Gastrocnemius medialis (tissue), 4 donors: ENCODE results near the gene RIC8B. TPM values are rescaled to one million over a fixed set of nuclear protein-coding genes. Genes with fewer than 3 reads are reported as not detected.

Experiments
- ATAC-seq, 2 donors: fragments of 150-250 bp; one replicate each; pipeline ENCODE4 v1.9.1; 2016
- DNase-seq, 2 donors: peaks; one replicate each; pipeline ENCODE4 v3.0.0-alpha.2; 2019
- H3K27ac ChIP-seq, 4 donors: fragments of 200-600 bp; sonication (generic); 1 replicate in 1 of 4; 2 replicates in 3 of 4; pipeline ENCODE4 v1.5.1; 2016 to 2018; ENCODE audit warnings: mild to moderate bottlenecking in 2 of 4, moderate library complexity in 1 of 4
- H3K27me3 ChIP-seq, 3 donors: fragments of 200-600 bp; sonication (generic) in 2 of 3; 1 replicate in 1 of 3; 2 replicates in 2 of 3; pipeline versions ENCODE4 v1.5.1 to v1.6.0; 2016 to 2019; ENCODE audit warnings: mild to moderate bottlenecking in 1 of 3, moderate library complexity in 1 of 3
- H3K36me3 ChIP-seq, 2 donors: fragments of 200-600 bp; sonication (generic) in 1 of 2; one replicate each; pipeline ENCODE4 v1.5.1; 2017 to 2018
- H3K4me1 ChIP-seq, 2 donors: fragments of 200-600 bp; sonication (generic) in 1 of 2; one replicate each; pipeline ENCODE4 v1.5.1; 2016 to 2017; ENCODE audit warnings: mild to moderate bottlenecking in 2 of 2
- H3K4me3 ChIP-seq, 4 donors: fragments of 200-600 bp; sonication (generic) in 3 of 4; 1 replicate in 1 of 4; 2 replicates in 3 of 4; pipeline ENCODE4 v1.5.1; 2016 to 2019; ENCODE audit warnings: mild to moderate bottlenecking in 2 of 4
- H3K9me3 ChIP-seq, 3 donors: fragments of 200-600 bp; sonication (generic) in 2 of 3; 1 replicate in 1 of 3; 2 replicates in 2 of 3; pipeline ENCODE4 v1.5.1; 2016 to 2019
- POLR2A ChIP-seq, 2 donors: fragments of 450-650 bp; IDR thresholded peaks; one replicate each; pipeline ENCODE4 v1.6.1; 2017; ENCODE audit warnings: antibody characterized with exemption in 2 of 2, mild to moderate bottlenecking in 2 of 2, moderate library complexity in 2 of 2
- in situ Hi-C, 4 donors: fragments of 200-750 bp; cut with MboI; loops; one replicate each; pipeline versions ENCODE4 v1.15.0 to v1.8.0; 2017; ENCODE audit warnings: low sequenced_read_pairs in 4 of 4
- intact Hi-C: fragments of 100-400 bp; cut with DNase I; formaldehyde crosslinking; loops from one replicate; pipeline ENCODE4 v1.15.1; 2023; ENCODE audit warnings: low total_unique reads
- total RNA-seq, 4 donors: library from RNA; depleted of rRNA; stranded (reverse); fragments of >200 nt; gene quantifications; one replicate each; pipeline versions ENCODE4 v1.1.0 to v1.2.3, GENCODE V29; 2016
- TF ChIP-seq, protein P1 (sequence below), 5 experiments: fragments of 450-650 bp in 3 of 5; fragments of 200-600 bp in 2 of 5; sonication (generic) in 2 of 5; IDR thresholded peaks in 4 of 5; conservative IDR thresholded peaks in 1 of 5; 1 replicate in 4 of 5; 2 replicates in 1 of 5; pipeline ENCODE4 v1.5.1; 2016 to 2019; ENCODE audit warnings: antibody characterized with exemption in 5 of 5, mild to moderate bottlenecking in 3 of 5, moderate library complexity in 3 of 5

Gene RIC8B
- total RNA-seq, 4 donors from 2014 or later: 6.1 to 16.0 (median 10.0) TPM

- no peak for TF ChIP-seq POLR2A (IDR thresholded peaks at IDR 0.05)
- TF ChIP-seq, protein P1, sequence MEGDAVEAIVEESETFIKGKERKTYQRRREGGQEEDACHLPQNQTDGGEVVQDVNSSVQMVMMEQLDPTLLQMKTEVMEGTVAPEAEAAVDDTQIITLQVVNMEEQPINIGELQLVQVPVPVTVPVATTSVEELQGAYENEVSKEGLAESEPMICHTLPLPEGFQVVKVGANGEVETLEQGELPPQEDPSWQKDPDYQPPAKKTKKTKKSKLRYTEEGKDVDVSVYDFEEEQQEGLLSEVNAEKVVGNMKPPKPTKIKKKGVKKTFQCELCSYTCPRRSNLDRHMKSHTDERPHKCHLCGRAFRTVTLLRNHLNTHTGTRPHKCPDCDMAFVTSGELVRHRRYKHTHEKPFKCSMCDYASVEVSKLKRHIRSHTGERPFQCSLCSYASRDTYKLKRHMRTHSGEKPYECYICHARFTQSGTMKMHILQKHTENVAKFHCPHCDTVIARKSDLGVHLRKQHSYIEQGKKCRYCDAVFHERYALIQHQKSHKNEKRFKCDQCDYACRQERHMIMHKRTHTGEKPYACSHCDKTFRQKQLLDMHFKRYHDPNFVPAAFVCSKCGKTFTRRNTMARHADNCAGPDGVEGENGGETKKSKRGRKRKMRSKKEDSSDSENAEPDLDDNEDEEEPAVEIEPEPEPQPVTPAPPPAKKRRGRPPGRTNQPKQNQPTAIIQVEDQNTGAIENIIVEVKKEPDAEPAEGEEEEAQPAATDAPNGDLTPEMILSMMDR (IDR thresholded peaks at IDR 0.05 in 4 of 5, conservative IDR thresholded peaks at IDR 0.05 in 1 of 5): no peak
- ATAC-seq (no peak), DNase-seq (no peak)
- Histone ChIP-seq H3K9me3 (no peaks in the 10 kb centered on the region), H3K4me1 (no peaks in the 10 kb centered on the region), H3K4me3 (no peak overlapping the region), H3K36me3 (no peaks in the 10 kb centered on the region), H3K27ac (no peak overlapping the region), H3K27me3 (no peaks in the 10 kb centered on the region)
- in situ Hi-C loops: no loop called here
- intact Hi-C loops: loop anchor here (5.0 kb wide), 1 partner anchor 102 kb away; no protein-coding TSS in a partner anchor
Observed at GRCh38 chr12:106739815-106740530, 34.5 kb upstream of the RIC8B start.

- no peaks in the 10 kb centered on the region for H3K27me3 ChIP-seq
- H3K4me3 ChIP-seq: no peak overlapping the region
- no peaks in the 10 kb centered on the region for H3K9me3 ChIP-seq
- TF ChIP-seq, protein P1 (IDR thresholded peaks at IDR 0.05 in 4 of 5, conservative IDR thresholded peaks at IDR 0.05 in 1 of 5): no peak
- no peak for TF ChIP-seq POLR2A (IDR thresholded peaks at IDR 0.05)
- no peak for DNase-seq
- H3K4me1 ChIP-seq: no peaks in the 10 kb centered on the region
- H3K36me3 ChIP-seq: no peaks in the 10 kb centered on the region
- in situ Hi-C loops: no loop called here
- ATAC-seq: no peak
- intact Hi-C loops: no loop called here
- no peak overlapping the region for H3K27ac ChIP-seq
Observed at GRCh38 chr12:106740818-106741217, 33.7 kb upstream of the RIC8B start.

DNA sequence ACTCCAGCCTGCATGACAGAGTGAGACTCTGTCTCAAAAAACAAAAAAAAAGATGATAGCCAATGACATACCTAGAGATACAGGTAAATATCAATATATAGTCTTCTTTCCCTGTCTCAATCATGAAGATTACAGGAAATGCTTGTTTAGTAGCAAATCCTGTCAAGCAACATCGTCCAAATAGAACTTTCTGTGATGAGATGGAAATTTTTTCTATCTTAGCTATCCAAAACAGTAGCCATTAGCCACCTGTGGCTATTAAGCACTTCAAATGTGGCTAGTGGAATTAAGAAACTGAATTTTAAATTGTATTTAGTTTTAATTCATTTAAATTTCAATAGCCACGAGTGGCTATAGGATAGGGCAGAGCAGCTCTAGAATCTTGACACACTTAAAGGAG is 33.2 kb upstream of the RIC8B start:
- DNase-seq (no peak), ATAC-seq (no peak)
- Histone ChIP-seq H3K36me3 (no peaks in the 10 kb centered on the region), H3K27ac (no peak overlapping the region), H3K9me3 (no peaks in the 10 kb centered on the region), H3K27me3 (no peaks in the 10 kb centered on the region), H3K4me3 (no peak overlapping the region), H3K4me1 (no peaks in the 10 kb centered on the region)
- intact Hi-C loops: no loop called here
- in situ Hi-C loops: no loop called here
- TF ChIP-seq POLR2A (IDR thresholded peaks at IDR 0.05): no peak
- TF ChIP-seq, protein P1 (IDR thresholded peaks at IDR 0.05 in 4 of 5, conservative IDR thresholded peaks at IDR 0.05 in 1 of 5): no peak

DNA sequence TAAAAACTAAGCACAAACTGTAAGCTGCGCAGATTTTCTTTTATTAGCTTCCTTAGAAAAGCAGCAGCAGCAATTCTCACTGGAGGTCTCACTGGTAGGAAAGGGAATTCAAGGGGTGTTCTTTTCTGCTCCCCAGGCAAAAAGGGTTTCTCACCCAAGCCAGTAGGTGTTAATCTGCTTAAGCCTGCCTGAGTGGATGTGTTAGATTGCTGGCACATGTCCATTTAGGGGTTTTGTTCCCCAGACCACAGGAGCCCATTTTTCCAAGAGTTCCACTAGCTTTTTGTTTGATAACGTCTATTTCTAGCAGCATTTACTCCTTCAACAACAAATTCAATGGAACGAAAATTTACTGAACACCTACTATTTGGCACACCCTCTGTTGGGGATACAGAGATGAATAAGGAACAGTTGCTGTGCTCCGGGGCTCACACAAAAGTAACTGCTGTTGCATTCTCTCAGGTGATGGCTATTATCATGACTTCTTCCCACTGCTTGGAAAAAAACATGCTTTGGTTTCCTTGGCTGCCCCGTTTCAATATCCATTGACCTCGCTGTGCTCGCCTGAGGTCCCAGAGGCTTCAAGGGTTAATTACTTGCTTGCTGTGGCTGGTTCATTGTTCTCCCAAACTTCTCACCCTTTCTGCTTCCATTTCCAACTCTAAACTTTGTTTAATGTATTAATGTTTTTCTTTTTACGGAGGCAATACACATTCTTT is 31.1 kb upstream of the RIC8B start:
- TF ChIP-seq, protein P1 (IDR thresholded peaks at IDR 0.05 in 4 of 5, conservative IDR thresholded peaks at IDR 0.05 in 1 of 5): no peak
- no peak for TF ChIP-seq POLR2A (IDR thresholded peaks at IDR 0.05)
- H3K36me3 ChIP-seq: no peaks in the 10 kb centered on the region
- in situ Hi-C loops (no loop called here), intact Hi-C loops (no loop called here)
- H3K4me3 ChIP-seq: no peak overlapping the region
- ATAC-seq (no peak), DNase-seq (no peak)
- no peaks in the 10 kb centered on the region for H3K9me3 ChIP-seq
- no peaks in the 10 kb centered on the region for H3K27me3 ChIP-seq
- no peak overlapping the region for H3K27ac ChIP-seq
- no peaks in the 10 kb centered on the region for H3K4me1 ChIP-seq
